PC-9 (cell line): ENCODE measurements around the gene NRG2. TPM values are rescaled to one million over a fixed set of nuclear protein-coding genes. Genes with fewer than 3 reads are reported as not detected.

ENCODE experiments used
- BruUV-seq: library from RNA; stranded (reverse); fragments of 400-500 nt; replicated peaks from 2 replicates; lab custom pipeline; 2021; lab: Mats Ljungman, UMichigan
- CTCF ChIA-PET: fragments of 300-600 bp; sonication (Branson Sonifier 250); formaldehyde crosslinking; loops from one replicate; lab custom pipeline; 2022; ENCODE audit warnings: antibody characterized with exemption; lab: Charles Lee
- POLR2A ChIA-PET: fragments of 300-600 bp; sonication (Branson Sonifier 250); formaldehyde crosslinking; loops from one replicate; lab custom pipeline; 2022; ENCODE audit warnings: antibody characterized with exemption; ENCODE audit not compliant: unreplicated experiment; lab: Charles Lee
- DNase-seq, 2 experiments: peaks; one replicate each; pipeline versions ENCODE4 v3.0.0 to v3.0.0-alpha.2; 2015 to 2022; ENCODE audit warnings: mixed read lengths in 1 of 2
- H2AFZ ChIP-seq: fragments of 200-600 bp; sonication (generic); 2 replicates; pipeline ENCODE4 v1.8.1; 2017; ENCODE audit warnings: antibody characterized with exemption
- H3F3A ChIP-seq: fragments of 200-600 bp; sonication (generic); 2 replicates; pipeline ENCODE4 v1.8.1; 2017; ENCODE audit warnings: antibody characterized with exemption, mild to moderate bottlenecking, low read depth; ENCODE audit not compliant: insufficient read depth
- H3K27ac ChIP-seq: fragments of 200-600 bp; sonication (generic); 2 replicates; pipeline ENCODE4 v1.6.1; 2016; ENCODE audit warnings: mixed run types
- H3K27me3 ChIP-seq: fragments of 200-600 bp; sonication (generic); 2 replicates; pipeline ENCODE4 v1.6.1; 2016; ENCODE audit warnings: low read depth, mixed run types; ENCODE audit not compliant: insufficient read depth
- H3K36me3 ChIP-seq: fragments of 200-600 bp; sonication (generic); 2 replicates; pipeline ENCODE4 v1.6.1; 2016; ENCODE audit warnings: low read depth, mixed run types
- H3K4me1 ChIP-seq: fragments of 200-600 bp; sonication (generic); replicated peaks from 2 replicates; pipeline ENCODE4 v1.6.1; 2016; ENCODE audit warnings: mixed run types; ENCODE audit not compliant: insufficient read depth
- H3K4me2 ChIP-seq: fragments of 200-600 bp; sonication (generic); 2 replicates; pipeline ENCODE4 v1.6.1; 2017; ENCODE audit warnings: mixed run types
- H3K4me3 ChIP-seq: fragments of 200-600 bp; sonication (generic); 2 replicates; pipeline ENCODE4 v1.6.1; 2016; ENCODE audit warnings: mixed run types
- H3K79me2 ChIP-seq: fragments of 200-600 bp; sonication (generic); 2 replicates; pipeline ENCODE4 v1.6.1; 2017; ENCODE audit warnings: low read depth, mixed run types
- H3K9me2 ChIP-seq: fragments of 200-600 bp; sonication (generic); 2 replicates; pipeline ENCODE4 v1.8.1; 2017; ENCODE audit warnings: mild to moderate bottlenecking; ENCODE audit not compliant: insufficient read depth
- H3K9me3 ChIP-seq: fragments of 200-600 bp; sonication (generic); 2 replicates; pipeline ENCODE4 v1.8.1; 2016; ENCODE audit warnings: low read depth; ENCODE audit not compliant: insufficient read depth
- H4K20me1 ChIP-seq: fragments of 200-600 bp; sonication (generic); 2 replicates; pipeline ENCODE4 v1.8.1; 2017; ENCODE audit not compliant: insufficient read depth
- CTCF ChIP-seq: fragments of 200-600 bp; sonication (generic); conservative IDR thresholded peaks from 2 replicates; pipeline ENCODE4 v1.6.1; 2017; ENCODE audit warnings: mixed run types, antibody characterized with exemption, mild to moderate bottlenecking, moderate library complexity
- EZH2 ChIP-seq: fragments of 200-600 bp; sonication (generic); IDR thresholded peaks from 2 replicates; pipeline ENCODE4 v1.8.0; 2017; ENCODE audit warnings: antibody characterized with exemption, low read depth
- intact Hi-C: fragments of 100-400 bp; cut with micrococcal nuclease; formaldehyde crosslinking; loops from one replicate; pipeline ENCODE4 v1.10.0; 2022; ENCODE audit not compliant: unreplicated experiment
- total RNA-seq: library from RNA; stranded (reverse); gene quantifications from 2 replicates; pipeline ENCODE4 v1.2.3, GENCODE V29; 2021

NRG2 gene
- total RNA-seq, 1 experiment from 2014 or later: not detected

- intact Hi-C loops: no loop called here
- ChIA-PET CTCF (no interaction called here), POLR2A (no interaction called here)
Observed at GRCh38 chr5:139997276-139997675, 45.8 kb downstream of the NRG2 start.

DNA sequence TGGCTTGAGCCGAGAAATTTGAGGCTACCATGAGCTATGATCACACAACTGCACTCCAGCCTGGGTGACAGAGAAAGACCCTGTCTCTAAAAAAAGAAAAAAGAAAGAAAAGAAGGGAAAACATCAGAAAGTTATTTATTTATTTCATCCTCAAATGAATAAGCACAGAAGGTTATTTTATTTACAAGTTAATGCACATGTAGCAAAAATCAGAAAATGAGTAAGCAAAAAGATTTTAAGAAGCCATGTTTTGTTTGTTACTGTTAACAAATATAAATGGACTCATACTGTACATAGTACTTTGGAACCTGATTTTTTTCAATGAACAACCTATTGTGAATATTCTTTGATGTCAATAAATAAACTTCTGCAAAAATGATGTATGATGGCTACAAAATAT, 47.2 kb downstream of the NRG2 start:
- no peaks in the 10 kb centered on the region for H3K9me2 ChIP-seq
- no peak overlapping the region for H3K4me2 ChIP-seq
- H3K79me2 ChIP-seq: no peaks in the 10 kb centered on the region
- no peak overlapping the region for H3K27ac ChIP-seq
- BruUV-seq: no TSS peak
- no peaks in the 10 kb centered on the region for H3F3A ChIP-seq
- TF ChIP-seq CTCF (no peak), EZH2 (no peak)
- H3K36me3 ChIP-seq: no peaks in the 10 kb centered on the region
- DNase-seq: no peak
- H3K4me1 ChIP-seq: no peaks in the 10 kb centered on the region
- no peaks in the 10 kb centered on the region for H4K20me1 ChIP-seq
- H3K4me3 ChIP-seq: no peak overlapping the region
- no peak overlapping the region for H2AFZ ChIP-seq
- no peaks in the 10 kb centered on the region for H3K27me3 ChIP-seq
- H3K9me3 ChIP-seq: no peaks in the 10 kb centered on the region
- CTCF ChIA-PET: no interaction called here
- intact Hi-C loops: no loop called here
- POLR2A ChIA-PET: no interaction called here

More at GRCh38 chr5:139997276-139997675, 45.8 kb downstream of the NRG2 start:
- Histone ChIP-seq H3K4me2 (no peak overlapping the region), H3K79me2 (no peaks in the 10 kb centered on the region), H3K27me3 (no peaks in the 10 kb centered on the region), H3K9me2 (no peaks in the 10 kb centered on the region), H3K4me1 (no peaks in the 10 kb centered on the region), H3K27ac (no peak overlapping the region), H4K20me1 (no peaks in the 10 kb centered on the region), H3K9me3 (no peaks in the 10 kb centered on the region), H3K36me3 (no peaks in the 10 kb centered on the region), H3F3A (no peaks in the 10 kb centered on the region), H3K4me3 (no peak overlapping the region), H2AFZ (no peak overlapping the region)
- BruUV-seq: no TSS peak
- TF ChIP-seq CTCF: no peak
- TF ChIP-seq EZH2: no peak
- no peak for DNase-seq

DNA sequence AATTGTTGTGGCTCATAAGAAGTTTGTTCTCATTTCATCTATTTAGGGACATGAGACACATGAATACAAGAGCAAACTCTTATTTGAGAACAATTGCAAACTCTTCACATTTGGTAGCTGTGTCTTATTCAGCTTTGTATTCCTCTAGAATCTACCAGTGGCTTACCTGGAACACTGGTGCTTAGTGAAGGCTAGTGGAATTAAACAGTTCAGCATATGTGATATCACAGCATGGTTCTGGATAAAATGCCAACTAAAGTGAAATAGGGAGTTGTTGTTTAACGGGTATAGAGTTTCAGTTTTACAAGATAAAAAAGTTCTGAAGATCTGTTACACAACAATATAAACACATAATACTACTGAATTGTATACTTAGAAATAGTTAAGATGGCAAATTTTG, 48.9 kb downstream of the NRG2 start:
- no peaks in the 10 kb centered on the region for H3K9me3 ChIP-seq

More for the DNA sequence above, 48.9 kb downstream of the NRG2 start:
- Histone ChIP-seq H2AFZ (no peak overlapping the region), H3K27ac (no peak overlapping the region), H3K4me3 (no peak overlapping the region), H3F3A (no peaks in the 10 kb centered on the region), H3K79me2 (no peaks in the 10 kb centered on the region), H3K4me2 (no peak overlapping the region), H3K4me1 (no peaks in the 10 kb centered on the region), H3K27me3 (no peaks in the 10 kb centered on the region), H4K20me1 (no peaks in the 10 kb centered on the region), H3K9me2 (no peaks in the 10 kb centered on the region), H3K36me3 (no peaks in the 10 kb centered on the region)
- intact Hi-C loops: no loop called here
- TF ChIP-seq CTCF (no peak), EZH2 (no peak)
- ChIA-PET CTCF (no interaction called here), POLR2A (no interaction called here)
- no TSS peak for BruUV-seq
- DNase-seq: no peak
